ENCODE data around the gene TFDP1.

Gene TFDP1

DNA sequence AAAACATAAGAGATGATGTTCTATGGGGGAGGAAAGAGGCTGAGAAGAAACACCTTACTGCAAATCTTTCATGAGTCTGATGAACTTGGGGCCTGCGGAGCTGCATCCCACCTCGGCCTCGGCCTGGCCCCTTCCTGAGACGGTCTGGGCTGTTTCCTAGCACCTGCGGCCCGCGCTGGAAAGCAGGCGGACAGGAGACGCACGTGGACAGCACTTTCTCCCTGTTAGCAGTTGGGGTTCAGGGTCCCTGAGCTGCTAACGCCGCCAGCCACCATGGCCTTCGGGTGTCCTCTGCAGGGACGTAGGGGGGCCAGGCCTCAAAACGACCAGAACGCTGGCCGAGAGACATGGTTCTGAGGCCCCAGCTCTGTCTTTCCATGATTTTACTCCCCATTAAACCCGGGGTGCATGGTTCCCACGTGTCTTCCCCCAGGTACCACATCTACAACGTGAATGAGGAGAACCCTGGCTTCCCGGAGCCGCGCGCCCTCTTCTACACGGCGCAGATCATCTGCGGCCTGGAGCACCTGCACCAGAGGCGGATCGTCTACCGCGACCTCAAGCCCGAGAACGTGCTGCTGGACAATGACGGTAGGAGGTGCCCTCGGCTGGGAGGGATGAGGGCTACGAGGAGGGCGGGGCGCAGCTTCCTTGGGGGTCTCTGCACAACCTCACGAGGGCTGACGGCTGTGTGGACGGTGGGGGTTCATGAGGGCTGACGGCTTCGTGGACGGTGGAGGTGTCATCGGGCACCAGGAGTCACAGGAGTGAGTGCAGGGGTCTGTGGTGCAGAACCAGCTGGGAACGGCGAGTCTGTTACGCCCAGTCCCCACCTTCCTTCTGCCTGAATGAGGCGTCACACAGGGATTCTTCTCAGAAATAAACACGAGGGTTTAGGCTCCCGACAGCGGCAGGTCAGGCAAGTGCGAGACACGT lies 86.8 kb downstream of the TFDP1 start:
- no peak overlapping the region for H3K4me3 ChIP-seq (ENCODE audit: low read length)
- TF ChIP-seq, protein P1, sequence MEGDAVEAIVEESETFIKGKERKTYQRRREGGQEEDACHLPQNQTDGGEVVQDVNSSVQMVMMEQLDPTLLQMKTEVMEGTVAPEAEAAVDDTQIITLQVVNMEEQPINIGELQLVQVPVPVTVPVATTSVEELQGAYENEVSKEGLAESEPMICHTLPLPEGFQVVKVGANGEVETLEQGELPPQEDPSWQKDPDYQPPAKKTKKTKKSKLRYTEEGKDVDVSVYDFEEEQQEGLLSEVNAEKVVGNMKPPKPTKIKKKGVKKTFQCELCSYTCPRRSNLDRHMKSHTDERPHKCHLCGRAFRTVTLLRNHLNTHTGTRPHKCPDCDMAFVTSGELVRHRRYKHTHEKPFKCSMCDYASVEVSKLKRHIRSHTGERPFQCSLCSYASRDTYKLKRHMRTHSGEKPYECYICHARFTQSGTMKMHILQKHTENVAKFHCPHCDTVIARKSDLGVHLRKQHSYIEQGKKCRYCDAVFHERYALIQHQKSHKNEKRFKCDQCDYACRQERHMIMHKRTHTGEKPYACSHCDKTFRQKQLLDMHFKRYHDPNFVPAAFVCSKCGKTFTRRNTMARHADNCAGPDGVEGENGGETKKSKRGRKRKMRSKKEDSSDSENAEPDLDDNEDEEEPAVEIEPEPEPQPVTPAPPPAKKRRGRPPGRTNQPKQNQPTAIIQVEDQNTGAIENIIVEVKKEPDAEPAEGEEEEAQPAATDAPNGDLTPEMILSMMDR (conservative IDR thresholded peaks at IDR 0.05; ENCODE audit: low read depth, low read length), result no peak
- DNase-seq (ENCODE audit: low read depth), result no peak

DNA sequence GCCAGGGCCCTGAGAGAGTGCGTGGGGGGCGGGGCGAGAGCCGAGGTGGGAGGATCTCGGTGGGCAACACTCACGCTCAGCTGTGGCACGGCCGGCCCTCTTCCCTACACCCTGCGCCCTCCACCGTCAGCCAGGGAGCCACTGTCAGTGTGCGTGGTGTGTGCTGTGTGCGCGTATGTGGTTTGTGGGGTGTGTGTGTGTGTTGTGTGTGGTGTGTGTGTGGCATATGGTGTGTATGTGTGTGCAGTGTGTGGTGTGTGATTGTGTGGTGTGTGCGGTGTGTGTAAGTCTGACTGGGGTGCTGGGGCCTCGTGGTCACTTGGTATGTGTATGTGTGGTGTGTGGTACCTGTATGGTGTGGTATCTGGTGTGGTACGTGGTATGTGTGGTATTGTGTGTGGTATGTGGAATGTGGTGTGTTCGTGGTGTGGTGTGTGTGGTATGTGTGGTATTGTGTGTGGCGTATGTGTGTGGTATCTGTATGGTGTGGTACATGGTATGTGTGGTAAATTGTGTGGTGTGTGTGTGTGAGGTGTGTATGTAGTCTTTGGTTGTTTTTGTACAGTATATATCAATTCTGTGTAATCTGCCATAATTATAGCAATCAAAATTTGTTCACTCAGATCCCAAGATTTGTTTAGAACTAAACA lies 87.6 kb downstream of the TFDP1 start:
- no peak for DNase-seq (ENCODE audit: low read depth)
- TF ChIP-seq, protein P1 (conservative IDR thresholded peaks at IDR 0.05; ENCODE audit: low read depth, low read length), result no peak
- no peak overlapping the region for H3K4me3 ChIP-seq (ENCODE audit: low read length)

All from retinal pigment epithelial cell (primary cell).